GM18868 (cell line): Measurements from ENCODE around the gene SLC30A5.
"Not testable (repeated sequence)": the region's sequence is repeated elsewhere in the genome, so short reads cannot be mapped to it uniquely, and the experiment has no call there.

Experiments
- ATAC-seq: cut with Tn5 transposase; IDR thresholded peaks from one replicate; pipeline ENCODE4 v1.9.1; 2021; ENCODE audit warnings: mild to moderate bottlenecking, moderate library complexity; ENCODE audit not compliant: unreplicated experiment

SLC30A5 gene

GRCh38 chr5:69103521-69103920, 9.7 kb downstream of the SLC30A5 start:
- no peak for ATAC-seq

- peak; percentile 98 for ATAC-seq
These were observed 12.4 kb downstream of the SLC30A5 start for GRCh38 chr5:69105996-69106906.

GRCh38 chr5:69108367-69108766, 14.6 kb downstream of the SLC30A5 start:
- ATAC-seq: not testable (repeated sequence)

GRCh38 chr5:69113851-69114250, 20.0 kb downstream of the SLC30A5 start:
- no peak for ATAC-seq

- no peak for ATAC-seq
These were observed 21.7 kb downstream of the SLC30A5 start for GRCh38 chr5:69115526-69115925.

GRCh38 chr5:69129413-69129812, 35.6 kb downstream of the SLC30A5 start:
- ATAC-seq: no peak

GRCh38 chr5:69130241-69130640, 36.4 kb downstream of the SLC30A5 start:
- no peak for ATAC-seq

- no peak for ATAC-seq
These were observed 37.5 kb downstream of the SLC30A5 start for GRCh38 chr5:69131304-69131703.

- no peak for ATAC-seq
These were observed 40.3 kb downstream of the SLC30A5 start for GRCh38 chr5:69134126-69134525.

GRCh38 chr5:69136293-69136692, 42.5 kb downstream of the SLC30A5 start:
- ATAC-seq: peak; percentile 93

GRCh38 chr5:69137208-69137607, 43.4 kb downstream of the SLC30A5 start:
- ATAC-seq: not testable (repeated sequence)

- no peak for ATAC-seq
These were observed 44.0 kb downstream of the SLC30A5 start for GRCh38 chr5:69137807-69138206.

- no peak for ATAC-seq
These were observed 45.0 kb downstream of the SLC30A5 start for GRCh38 chr5:69138766-69139165.

GRCh38 chr5:69140239-69140638, 46.4 kb downstream of the SLC30A5 start:
- not testable (repeated sequence) for ATAC-seq

GRCh38 chr5:69140827-69141226, 47.0 kb downstream of the SLC30A5 start:
- ATAC-seq: no peak

- not testable (repeated sequence) for ATAC-seq
These were observed 54.8 kb downstream of the SLC30A5 start for GRCh38 chr5:69148576-69148975.

GRCh38 chr5:69148981-69149675, 55.3 kb downstream of the SLC30A5 start:
- no peak for ATAC-seq

- ATAC-seq: no peak
These were observed 55.8 kb downstream of the SLC30A5 start for GRCh38 chr5:69149676-69150010.

GRCh38 chr5:69152731-69153130, 58.9 kb downstream of the SLC30A5 start:
- ATAC-seq: no peak

- no peak for ATAC-seq
These were observed 62.6 kb downstream of the SLC30A5 start for GRCh38 chr5:69156456-69156855.

- no peak for ATAC-seq
These were observed 64.2 kb downstream of the SLC30A5 start for GRCh38 chr5:69158039-69158438.

GRCh38 chr5:69160651-69161050, 66.8 kb downstream of the SLC30A5 start:
- ATAC-seq: no peak
